ENCODE results near the gene HEXIM2. TPM values are rescaled to one million over a fixed set of nuclear protein-coding genes. Genes with fewer than 3 reads are reported as not detected.

Gene HEXIM2
- total and polyA plus RNA-seq, 4 donors: 4.3 to 10.6 (median 7.1) TPM

GRCh38 chr17:45218895-45219661 lies 57.4 kb downstream of the HEXIM2 start:
- H3K9ac ChIP-seq (ENCODE audit: insufficient read depth in 1 of 2, low read length in 2 of 2): no peak overlapping the region
- 12 to 14% methylated on average over 12 of the region's 12 CpGs for WGBS, 2 donors

More at GRCh38 chr17:45218895-45219661, 57.4 kb downstream of the HEXIM2 start:
- peak; percentile 99 for TF ChIP-seq CTCF (IDR thresholded peaks at IDR 0.05; ENCODE audit: control extremely low read depth, extremely low read depth)
- H3K9me3 ChIP-seq (ENCODE audit: control insufficient read depth in 4 of 4, insufficient read depth in 3 of 4, low read length in 3 of 4): no peaks in the 10 kb centered on the region
- DNase-seq: peak; percentile 85 to 88 (median 87)
- H3K27me3 ChIP-seq (ENCODE audit: control insufficient read depth in 3 of 3, insufficient read depth in 3 of 3, low read length in 2 of 3): peaks cover 0 to 36% (median 18%) of the 10 kb centered on the region in 3 donors
- H3K4me3 ChIP-seq: no peak overlapping the region
- H3K36me3 ChIP-seq (ENCODE audit: control insufficient read depth in 4 of 4, insufficient read depth in 4 of 4, low read length in 4 of 4): no peaks in the 10 kb centered on the region
- H3K4me1 ChIP-seq (ENCODE audit: control insufficient read depth in 5 of 5, insufficient read depth in 5 of 5, low read length in 5 of 5): peaks cover 0 to 7% (median 0%) of the 10 kb centered on the region in 5 donors
- peak; percentile 71 for ATAC-seq (ENCODE audit: insufficient read depth, low FRiP score)
- no peak overlapping the region for H3K27ac ChIP-seq (ENCODE audit: low read depth in 1 of 2, low read length in 1 of 2)

Small RNAs within 50 kb of the gene (small RNA-seq; reads per million reads assigned to genes)
- gene MIR6784 (ENCODE audit: low replicate concordance): not detected

Other genes starting within 250 kb of the HEXIM2 start
- under 1 TPM; 0.25 to 0.88 TPM for gene GFAP, start 246.4 kb upstream of the HEXIM2 start, total RNA-seq
- gene GFAP, start 246.4 kb upstream of the HEXIM2 start, polyA plus RNA-seq: under 1 TPM; 0.32 to 0.35 TPM
- gene KIF18B, start 214.1 kb upstream of the HEXIM2 start, total RNA-seq: 1 to 10 TPM in 1 of 2 donors, under 1 TPM in 1; 0.80 to 1.4 TPM
- gene KIF18B, start 214.1 kb upstream of the HEXIM2 start, polyA plus RNA-seq: under 1 TPM; 0.70 to 0.87 TPM
- gene C1QL1, start 193.6 kb upstream of the HEXIM2 start, total RNA-seq: under 1 TPM; 0.21 to 0.57 TPM
- under 1 TPM; 0.10 to 0.57 TPM for gene C1QL1, start 193.6 kb upstream of the HEXIM2 start, polyA plus RNA-seq
- 10 to 100 TPM; 26.7 to 28.8 TPM for gene DCAKD, start 110.2 kb upstream of the HEXIM2 start, total RNA-seq
- gene DCAKD, start 110.2 kb upstream of the HEXIM2 start, polyA plus RNA-seq: 10 to 100 TPM; 11.8 to 13.6 TPM
- 100 to 1,000 TPM in 1 of 2 donors, 10 to 100 TPM in 1; 56.9 to 120 TPM for gene NMT1, start 100.6 kb upstream of the HEXIM2 start, total RNA-seq
- gene NMT1, start 100.6 kb upstream of the HEXIM2 start, polyA plus RNA-seq: 10 to 100 TPM; 37.7 to 41.0 TPM
- gene PLCD3, start 29.4 kb upstream of the HEXIM2 start, total RNA-seq: 10 to 100 TPM in 1 of 2 donors, 1 to 10 TPM in 1; 3.6 to 43.3 TPM
- gene PLCD3, start 29.4 kb upstream of the HEXIM2 start, polyA plus RNA-seq: 10 to 100 TPM; 13.6 to 24.2 TPM
- 10 to 100 TPM; 12.6 to 12.7 TPM for gene ACBD4, start 26.2 kb upstream of the HEXIM2 start, total RNA-seq
- gene ACBD4, start 26.2 kb upstream of the HEXIM2 start, polyA plus RNA-seq: 10 to 100 TPM in 1 of 2 donors, 1 to 10 TPM in 1; 7.8 to 15.7 TPM
- 10 to 100 TPM; 25.3 to 34.4 TPM for gene HEXIM1, start 13.4 kb upstream of the HEXIM2 start, total RNA-seq
- gene HEXIM1, start 13.4 kb upstream of the HEXIM2 start, polyA plus RNA-seq: 10 to 100 TPM; 14.5 to 18.7 TPM
- gene FMNL1, start 60.0 kb downstream of the HEXIM2 start, total RNA-seq: 10 to 100 TPM; 25.0 to 83.7 TPM
- gene FMNL1, start 60.0 kb downstream of the HEXIM2 start, polyA plus RNA-seq: 100 to 1,000 TPM in 1 of 2 donors, 10 to 100 TPM in 1; 29.5 to 135 TPM
- gene SPATA32, start 100.2 kb downstream of the HEXIM2 start, total RNA-seq: under 1 TPM in 1 of 2 donors, not detected in 1; 0.21 TPM
- gene SPATA32, start 100.2 kb downstream of the HEXIM2 start, polyA plus RNA-seq: under 1 TPM; 0.08 to 0.40 TPM
- 10 to 100 TPM in 1 of 2 donors, 1 to 10 TPM in 1; 5.9 to 13.5 TPM for gene MAP3K14, start 155.1 kb downstream of the HEXIM2 start, total RNA-seq
- 1 to 10 TPM; 6.4 to 9.2 TPM for gene MAP3K14, start 155.1 kb downstream of the HEXIM2 start, polyA plus RNA-seq

All from lung (tissue), 13 donors.